ENCODE data around the gene MAP3K2.
"Not testable (repeated sequence)": the region's sequence is repeated elsewhere in the genome, so short reads cannot be mapped to it uniquely, and the experiment has no call there.

MAP3K2 gene

GRCh38 chr2:127382831-127383230, 4.9 kb downstream of the MAP3K2 start:
- DNase-seq (ENCODE audit: low spot score) = no peak

- DNase-seq (ENCODE audit: low spot score) = no peak
Measured at GRCh38 chr2:127381762-127382161, 6.0 kb downstream of the MAP3K2 start.

GRCh38 chr2:127379712-127380355, 7.9 kb downstream of the MAP3K2 start:
- DNase-seq (ENCODE audit: low spot score) = no peak

GRCh38 chr2:127378720-127379119, 9.1 kb downstream of the MAP3K2 start:
- DNase-seq (ENCODE audit: low spot score) = no peak

GRCh38 chr2:127377262-127377661, 10.5 kb downstream of the MAP3K2 start:
- DNase-seq (ENCODE audit: low spot score) = peak; percentile 49

GRCh38 chr2:127376257-127376656, 11.5 kb downstream of the MAP3K2 start:
- DNase-seq (ENCODE audit: low spot score) = no peak

GRCh38 chr2:127373362-127374083, 14.3 kb downstream of the MAP3K2 start:
- DNase-seq (ENCODE audit: low spot score) = no peak

GRCh38 chr2:127371037-127371436, 16.7 kb downstream of the MAP3K2 start:
- no peak for DNase-seq (ENCODE audit: low spot score)

GRCh38 chr2:127370010-127370409, 17.8 kb downstream of the MAP3K2 start:
- DNase-seq (ENCODE audit: low spot score) = no peak

GRCh38 chr2:127365211-127365643, 22.5 kb downstream of the MAP3K2 start:
- no peak for DNase-seq (ENCODE audit: low spot score)

- DNase-seq (ENCODE audit: low spot score) = no peak
Measured at GRCh38 chr2:127362971-127363370, 24.8 kb downstream of the MAP3K2 start.

- DNase-seq (ENCODE audit: low spot score) = no peak
Measured at GRCh38 chr2:127361929-127362885, 25.6 kb downstream of the MAP3K2 start.

- DNase-seq (ENCODE audit: low spot score) = no peak
Measured at GRCh38 chr2:127360242-127360641, 27.5 kb downstream of the MAP3K2 start.

- DNase-seq (ENCODE audit: low spot score) = no peak
Measured at GRCh38 chr2:127359520-127359919, 28.3 kb downstream of the MAP3K2 start.

GRCh38 chr2:127358971-127359370, 28.8 kb downstream of the MAP3K2 start:
- DNase-seq (ENCODE audit: low spot score) = no peak

GRCh38 chr2:127358044-127358443, 29.7 kb downstream of the MAP3K2 start:
- DNase-seq (ENCODE audit: low spot score) = no peak

GRCh38 chr2:127357591-127357990, 30.2 kb downstream of the MAP3K2 start:
- DNase-seq (ENCODE audit: low spot score) = no peak

- no peak for DNase-seq (ENCODE audit: low spot score)
Measured at GRCh38 chr2:127356531-127356930, 31.2 kb downstream of the MAP3K2 start.

GRCh38 chr2:127355407-127356008, 32.3 kb downstream of the MAP3K2 start:
- DNase-seq (ENCODE audit: low spot score) = peak; percentile 9

- not testable (repeated sequence) for DNase-seq (ENCODE audit: low spot score)
Measured at GRCh38 chr2:127353873-127354676, 33.7 kb downstream of the MAP3K2 start.

- DNase-seq (ENCODE audit: low spot score) = not testable (repeated sequence)
Measured at GRCh38 chr2:127353223-127353622, 34.6 kb downstream of the MAP3K2 start.

All from AG08396 (cell line).